Measurements from ENCODE around the gene NFATC1.

The NFATC1 gene

GRCh38 chr18:79423211-79424007, 27.7 kb downstream of the NFATC1 start:
- no peak for DNase-seq

- DNase-seq = no peak
Observed at GRCh38 chr18:79424008-79424565, 28.4 kb downstream of the NFATC1 start.

- no peak for DNase-seq
Observed at GRCh38 chr18:79424880-79425568, 29.3 kb downstream of the NFATC1 start.

- DNase-seq = no peak
Observed at GRCh38 chr18:79425569-79425886, 29.8 kb downstream of the NFATC1 start.

GRCh38 chr18:79426376-79427300, 30.9 kb downstream of the NFATC1 start:
- DNase-seq = no peak

GRCh38 chr18:79427368-79428225, 31.9 kb downstream of the NFATC1 start:
- DNase-seq = no peak

GRCh38 chr18:79428287-79428686, 32.6 kb downstream of the NFATC1 start:
- no peak for DNase-seq

GRCh38 chr18:79429381-79429780, 33.7 kb downstream of the NFATC1 start:
- DNase-seq = no peak

GRCh38 chr18:79429785-79430281, 34.1 kb downstream of the NFATC1 start:
- DNase-seq = no peak

- DNase-seq = no peak
Observed at GRCh38 chr18:79432376-79433120, 36.8 kb downstream of the NFATC1 start.

GRCh38 chr18:79433431-79433830, 37.7 kb downstream of the NFATC1 start:
- DNase-seq = no peak

- DNase-seq = no peak
Observed at GRCh38 chr18:79434607-79435401, 39.1 kb downstream of the NFATC1 start.

GRCh38 chr18:79436556-79437275, 41.0 kb downstream of the NFATC1 start:
- no peak for DNase-seq

GRCh38 chr18:79438089-79438897, 42.6 kb downstream of the NFATC1 start:
- DNase-seq = no peak

- DNase-seq = peak in 3 of 5 experiments; percentile 9 to 19 (median 13)
Observed at GRCh38 chr18:79438898-79439627, 43.3 kb downstream of the NFATC1 start.

GRCh38 chr18:79439628-79440023, 43.9 kb downstream of the NFATC1 start:
- no peak for DNase-seq

GRCh38 chr18:79440316-79441110, 44.8 kb downstream of the NFATC1 start:
- no peak for DNase-seq

Measured in T-helper 2 cell (primary cell).